ENCODE measurements around the gene SERPINA4.
"Not testable (repeated sequence)": the region's sequence is repeated elsewhere in the genome, so short reads cannot be mapped to it uniquely, and the experiment has no call there.

Gene SERPINA4

DNA sequence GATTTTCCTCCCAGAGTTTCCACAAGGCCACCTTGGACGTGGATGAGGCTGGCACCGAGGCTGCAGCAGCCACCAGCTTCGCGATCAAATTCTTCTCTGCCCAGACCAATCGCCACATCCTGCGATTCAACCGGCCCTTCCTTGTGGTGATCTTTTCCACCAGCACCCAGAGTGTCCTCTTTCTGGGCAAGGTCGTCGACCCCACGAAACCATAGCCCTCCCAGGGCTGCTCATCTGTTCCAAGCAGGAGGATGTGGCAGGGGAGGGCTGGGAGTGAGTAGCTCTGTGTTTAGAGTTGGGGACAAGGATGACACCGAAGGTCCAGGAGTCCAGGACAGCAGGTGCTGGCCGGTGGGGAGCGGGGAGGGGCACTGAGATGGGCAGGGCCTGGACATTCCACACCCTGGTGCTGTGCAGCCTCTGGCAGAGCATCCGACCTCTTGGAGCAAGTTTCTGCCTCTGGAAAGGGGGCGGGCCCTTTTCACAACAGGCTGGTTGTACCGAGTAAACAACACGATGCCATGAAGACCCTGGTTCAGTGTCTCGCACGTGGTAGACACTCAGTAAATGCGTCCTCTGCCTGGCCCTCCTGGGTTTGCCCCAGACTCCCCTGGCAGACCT, 8.2 kb downstream of the SERPINA4 start:
- DNase-seq = no peak

DNA sequence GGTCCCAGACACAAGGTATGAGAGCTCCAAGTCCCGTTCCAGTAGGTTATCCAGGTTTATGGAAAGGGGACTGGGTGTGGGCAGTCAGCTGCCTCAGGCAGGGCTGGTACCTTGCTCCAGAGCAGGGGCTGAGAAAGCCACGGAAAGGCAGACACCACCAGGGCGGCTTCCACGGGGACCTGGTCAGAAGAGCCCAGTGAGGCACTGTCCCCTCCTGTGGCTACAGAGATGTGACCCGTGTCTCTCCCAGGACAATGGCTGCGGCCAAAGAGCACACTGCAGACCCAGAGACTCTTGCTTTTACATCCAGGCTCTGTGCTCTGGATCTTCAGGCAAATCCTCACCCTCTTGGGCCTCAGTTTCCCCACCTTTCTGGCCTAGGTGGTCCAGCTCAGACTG, 8.8 kb downstream of the SERPINA4 start:
- no peak for DNase-seq

DNA sequence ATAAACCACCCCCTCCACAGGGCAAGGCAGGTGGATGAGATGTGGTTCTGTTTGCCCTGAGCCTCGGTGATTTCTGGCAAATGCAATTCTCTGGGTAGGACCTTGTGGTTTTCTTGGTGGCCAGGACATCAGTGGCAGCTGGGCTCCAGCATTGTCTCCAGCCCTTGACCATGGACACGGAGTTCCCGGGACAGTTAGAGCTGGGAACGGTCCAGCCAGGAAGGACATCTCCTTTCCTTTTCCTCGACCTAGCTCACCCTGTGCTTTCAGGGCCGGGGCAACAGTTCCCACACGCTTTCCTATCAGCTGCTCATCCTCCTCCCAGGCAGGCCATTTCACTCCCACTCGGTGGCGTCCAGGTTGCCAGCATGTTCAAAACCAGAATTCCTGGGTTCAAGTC, 9.2 kb downstream of the SERPINA4 start:
- DNase-seq = no peak

DNA sequence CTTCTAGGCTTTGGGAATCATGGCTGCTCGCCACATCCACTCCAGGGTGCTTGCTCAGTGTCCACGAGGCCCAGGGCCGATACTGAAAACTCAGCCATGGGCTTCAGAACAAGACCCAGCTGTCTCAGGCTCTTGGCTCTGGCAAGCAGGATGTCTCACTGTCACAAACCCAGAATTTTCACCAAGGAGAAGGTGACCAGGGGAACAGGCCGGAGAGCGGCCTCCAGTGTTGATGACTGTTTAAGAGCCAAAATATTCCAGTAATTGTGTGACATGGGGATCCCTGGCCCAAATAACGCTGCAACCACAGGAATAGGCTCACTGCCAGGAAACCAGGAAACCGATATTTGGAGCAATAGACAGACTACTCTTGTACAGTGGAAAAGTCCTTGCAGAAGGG, 10.2 kb downstream of the SERPINA4 start:
- DNase-seq = no peak

DNA sequence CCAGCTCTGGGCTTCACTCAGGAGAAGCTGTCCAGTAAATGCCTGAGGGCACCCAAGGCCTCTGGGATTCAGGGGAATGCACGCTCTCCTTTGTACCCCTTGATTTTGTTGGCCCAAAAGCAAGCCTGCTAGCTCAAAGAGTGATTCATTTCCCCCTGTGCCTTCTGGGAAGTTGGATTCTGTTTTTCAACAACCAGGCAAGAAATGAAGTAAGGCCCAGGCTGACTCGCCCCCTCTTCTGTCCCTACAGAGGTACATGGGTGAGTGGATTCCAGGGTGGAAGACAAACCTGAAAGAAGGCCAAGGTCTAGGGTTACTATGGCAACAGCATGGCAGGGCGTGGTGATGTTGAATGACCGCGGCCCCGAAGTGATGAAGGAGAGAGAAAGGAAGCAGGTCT, 10.7 kb downstream of the SERPINA4 start:
- no peak for DNase-seq

DNA sequence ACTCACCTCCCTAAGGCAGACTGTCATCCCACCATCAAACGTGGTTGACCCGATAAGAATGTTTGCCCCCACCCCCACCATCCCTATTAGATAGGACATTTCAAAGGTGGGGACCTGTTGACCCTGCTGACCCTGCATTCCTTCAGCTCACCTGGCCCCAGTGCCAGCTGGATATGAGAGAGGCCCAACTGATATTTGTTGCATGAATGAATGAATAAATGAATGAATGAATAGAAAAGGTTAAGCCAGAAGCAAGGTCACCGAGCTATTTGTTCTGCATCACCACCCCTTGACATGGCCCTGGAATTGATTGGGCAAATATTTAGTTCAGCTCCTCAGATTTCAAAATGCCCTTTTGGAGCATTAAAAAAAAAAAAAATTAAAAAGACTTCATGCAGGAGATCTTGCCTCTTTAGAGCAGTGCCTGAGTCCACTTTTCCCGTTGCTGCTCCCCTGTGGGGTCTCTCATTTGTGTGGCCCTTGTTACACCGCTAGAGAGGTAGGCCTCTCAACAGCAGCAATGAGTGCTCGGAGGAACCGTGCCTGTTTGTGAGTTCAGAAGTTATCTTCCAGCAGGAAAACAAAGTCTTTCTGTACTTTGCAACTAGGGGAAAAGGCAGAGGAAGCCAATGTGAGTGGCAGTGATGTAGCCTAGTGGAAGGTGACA, 11.5 kb downstream of the SERPINA4 start:
- no peak for DNase-seq

DNA sequence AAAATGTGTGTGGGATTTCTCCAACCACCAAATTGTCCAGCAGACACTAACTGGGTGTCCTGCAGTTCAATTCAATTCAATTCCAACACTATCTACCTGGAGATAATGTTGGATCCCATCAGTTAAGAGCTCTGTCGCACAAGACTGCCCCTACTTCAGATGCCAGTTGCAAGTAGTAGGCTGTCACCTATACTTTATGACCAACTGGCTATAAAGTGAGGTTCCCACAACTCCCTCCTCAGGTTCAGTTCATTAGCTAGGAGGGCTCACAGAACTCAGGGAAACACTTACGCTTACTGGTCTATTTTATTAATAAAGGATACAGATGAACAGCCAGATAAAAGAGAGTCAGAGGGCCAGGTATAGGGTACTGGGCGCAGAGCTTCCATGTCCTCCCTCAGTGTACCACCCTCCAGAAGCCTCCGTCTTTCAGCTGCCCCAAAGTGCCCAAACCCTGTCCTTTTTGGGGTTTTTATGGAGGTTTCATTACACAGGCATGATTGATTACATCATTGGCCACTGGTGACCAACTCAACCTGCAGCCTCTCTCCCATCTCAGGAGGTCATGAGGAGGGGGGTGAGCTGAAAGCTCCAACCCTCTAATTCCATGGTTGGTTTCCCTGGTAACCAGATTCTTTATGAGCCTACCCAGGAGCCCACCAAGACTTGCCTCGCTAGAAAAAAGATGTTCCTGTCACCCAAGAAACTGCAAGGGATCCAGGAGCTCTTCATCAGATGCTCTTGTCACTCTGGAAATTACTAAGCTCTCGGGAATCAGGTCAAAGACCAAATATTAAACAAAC, 12.4 kb downstream of the SERPINA4 start:
- no peak for DNase-seq

DNA sequence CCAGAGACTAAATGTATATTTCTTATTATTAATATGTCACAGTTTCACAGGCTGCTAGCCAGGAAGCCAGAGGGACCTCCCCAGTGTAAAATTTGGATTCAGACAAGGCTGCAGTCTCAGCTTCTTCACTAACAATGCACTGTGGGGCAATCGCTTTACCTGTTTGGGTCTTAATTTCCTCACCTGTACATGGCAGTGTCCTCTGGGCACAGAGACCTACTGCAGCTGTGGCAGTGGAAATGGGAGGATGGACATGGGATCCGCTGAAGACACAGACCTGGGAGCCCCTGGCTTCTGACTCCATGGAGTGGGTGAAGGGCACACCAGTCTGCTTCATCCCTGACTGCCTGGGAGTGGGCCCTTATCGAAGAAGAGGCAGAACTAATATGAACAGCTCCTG, 13.1 kb downstream of the SERPINA4 start:
- DNase-seq = no peak

DNA sequence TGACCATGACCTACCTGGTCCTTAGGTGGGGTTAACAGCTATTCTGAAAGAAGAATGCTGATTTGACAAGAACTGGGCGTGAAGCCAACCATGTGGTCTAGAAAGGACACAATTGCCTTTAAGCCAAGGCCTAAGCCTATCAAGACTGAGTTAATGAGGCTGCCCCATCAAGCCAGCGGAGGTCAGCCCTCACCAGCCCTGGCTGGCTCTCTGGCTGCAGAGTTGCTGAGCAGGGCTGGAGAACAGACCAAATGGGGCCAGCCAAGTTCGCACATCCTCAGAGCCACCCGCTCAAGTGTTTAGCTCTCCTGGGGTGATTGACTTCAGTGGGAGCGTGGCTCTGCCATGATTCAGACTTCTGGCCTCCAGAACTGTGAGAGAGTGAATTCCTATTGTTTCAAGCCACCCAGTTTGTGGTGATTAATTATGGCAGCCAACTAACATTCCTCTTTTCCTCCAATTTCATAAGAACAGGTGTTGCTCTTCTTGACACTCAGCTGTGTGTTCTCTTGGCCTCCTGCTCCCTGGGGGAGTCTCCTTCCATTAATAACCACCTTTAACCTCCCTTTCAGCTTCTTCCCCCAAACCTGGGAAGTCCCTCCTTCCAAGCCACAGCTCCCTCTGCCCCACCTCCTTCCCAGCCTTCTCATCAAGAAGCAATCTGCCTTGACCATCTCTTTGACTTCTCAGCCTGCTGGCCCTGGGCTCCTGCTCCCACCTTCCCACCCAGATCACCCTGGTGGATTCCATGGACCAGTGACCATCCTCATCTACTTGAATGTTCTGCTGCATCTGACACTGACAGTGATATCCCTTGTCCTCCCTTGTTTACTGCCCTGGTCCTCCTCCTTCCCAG, 14.7 kb downstream of the SERPINA4 start:
- no peak for DNase-seq

DNA sequence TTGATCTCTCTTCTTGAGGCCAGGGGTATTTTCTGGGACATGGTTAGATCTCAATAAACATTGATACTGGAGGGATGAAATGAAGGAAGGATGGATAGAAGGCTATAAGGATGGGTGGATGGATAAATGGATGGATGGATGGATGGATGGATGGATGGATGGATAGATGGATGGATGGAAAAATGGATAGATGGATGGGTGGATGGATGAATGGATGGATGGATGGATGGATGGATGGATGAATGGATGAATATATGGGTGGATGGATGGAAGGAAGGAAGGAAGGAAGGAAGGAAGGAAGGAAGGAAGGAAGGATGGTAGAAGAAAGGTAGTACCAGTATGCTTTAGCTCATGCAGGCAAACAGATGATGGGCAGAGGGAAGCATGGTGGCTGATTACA, 16.2 kb downstream of the SERPINA4 start:
- DNase-seq = not testable (repeated sequence)

DNA sequence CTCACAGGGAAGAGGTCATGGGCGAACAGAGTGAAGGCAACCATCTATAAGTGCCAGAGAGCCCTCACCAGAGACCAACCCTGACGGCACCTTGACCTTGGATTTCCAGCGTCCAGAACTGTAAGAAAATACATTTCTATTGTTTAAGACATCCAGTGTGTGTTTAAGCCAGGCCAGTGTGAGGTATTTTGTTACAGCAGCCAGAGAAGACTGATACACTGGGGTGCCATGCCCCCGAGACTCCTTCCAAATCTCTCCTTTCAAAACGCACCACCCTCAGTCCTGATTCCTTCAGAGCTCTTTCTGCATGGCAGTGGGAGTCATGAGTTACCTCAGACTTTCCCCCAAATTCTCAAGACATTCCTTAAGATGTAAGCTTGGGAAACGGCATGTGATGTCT, 17.5 kb downstream of the SERPINA4 start:
- DNase-seq = no peak

DNA sequence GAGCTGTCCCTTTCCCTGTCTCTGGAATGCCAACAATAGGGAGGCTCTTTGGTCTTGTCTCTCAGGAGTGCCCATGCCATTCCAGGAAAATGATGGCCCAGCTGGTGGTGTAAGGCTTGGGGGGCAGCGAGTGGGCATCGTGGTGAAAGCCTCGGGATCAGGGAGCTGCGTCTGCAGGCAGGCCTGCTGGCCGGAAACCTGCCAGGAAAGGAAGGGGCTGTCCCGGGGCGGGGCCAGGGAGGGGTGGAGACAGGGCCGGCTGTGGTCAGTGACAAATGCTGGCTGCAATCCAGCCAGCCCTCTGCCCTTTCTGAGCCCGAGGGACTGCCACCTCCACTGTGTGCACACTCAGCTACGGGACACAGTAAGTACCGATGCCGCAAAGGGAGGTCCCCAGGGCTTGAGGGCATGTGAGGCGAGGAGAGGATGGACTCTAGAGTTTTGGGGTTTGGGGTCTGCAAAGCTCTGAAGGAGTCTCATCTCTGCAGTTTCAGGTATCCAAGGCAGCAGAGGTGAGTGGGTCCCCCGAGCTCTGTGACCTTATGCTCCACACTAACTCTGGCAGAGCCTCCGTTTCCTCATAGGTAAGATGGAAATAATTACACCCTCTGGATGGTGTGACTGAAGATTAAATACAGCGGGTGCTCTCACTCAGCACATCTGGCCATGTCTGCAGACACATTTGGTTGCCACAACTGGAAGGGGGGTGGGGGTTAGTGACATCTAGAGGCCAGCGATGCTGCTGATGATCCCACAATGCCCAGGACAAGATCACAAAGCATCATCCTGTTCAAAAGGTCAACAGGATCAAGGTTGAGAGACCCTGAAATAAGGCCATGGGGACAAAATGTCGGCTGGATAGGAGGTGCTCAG, 20.1 kb downstream of the SERPINA4 start, which contains the start of gene SERPINA5:
Gene SERPINA5 (plus strand): TSS at position 300 of the 873 bp plus-strand sequence. CDS start 5,937 bp downstream, outside the sequence.
- no peak for DNase-seq

DNA sequence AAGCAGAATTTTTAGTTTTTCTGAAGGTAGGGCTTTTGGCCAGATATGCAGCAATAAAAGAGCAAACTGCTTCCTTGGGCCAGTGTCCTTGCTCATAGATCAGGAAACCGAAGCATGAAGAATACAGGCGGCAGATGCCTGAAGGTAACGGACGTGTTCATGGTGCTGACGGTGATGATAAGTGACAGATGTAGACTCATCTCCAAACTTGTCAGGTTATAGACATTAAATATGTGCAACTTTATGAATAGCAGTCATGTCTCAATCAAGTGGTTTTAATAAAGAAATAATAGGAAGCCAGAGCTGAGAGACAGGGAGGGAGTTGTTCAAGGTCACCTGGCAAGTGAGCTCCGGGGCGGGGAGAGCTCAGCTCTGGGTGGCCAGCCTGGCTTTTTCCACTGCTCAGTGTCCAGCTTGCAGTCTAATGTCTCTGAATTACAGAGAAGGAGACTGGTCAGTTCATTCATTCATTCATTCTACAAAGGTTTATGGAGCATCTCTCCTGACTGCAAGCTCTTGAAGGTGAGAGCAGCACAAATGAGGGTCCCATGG, 21.0 kb downstream of the SERPINA4 start:
- no peak for DNase-seq

DNA sequence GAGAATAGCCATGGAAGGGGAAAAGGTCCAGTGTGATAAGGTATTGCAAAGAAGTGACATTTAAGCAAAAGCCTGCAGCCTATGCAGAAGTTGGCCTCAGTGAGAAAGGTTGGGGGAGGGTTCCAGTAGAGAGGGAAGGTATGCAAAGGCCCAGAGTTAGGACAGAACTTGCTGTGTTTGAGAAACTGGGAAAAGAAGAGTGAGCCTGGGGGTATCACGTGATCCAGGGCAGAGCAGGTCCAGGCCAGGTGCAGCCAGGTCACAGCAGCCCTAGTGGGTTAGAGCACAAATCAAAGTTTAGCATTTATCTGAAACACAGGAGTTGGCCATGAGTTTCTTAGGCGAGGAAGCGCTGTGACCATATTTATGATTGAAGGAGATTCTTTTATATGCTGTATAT, 21.6 kb downstream of the SERPINA4 start:
- DNase-seq = no peak

DNA sequence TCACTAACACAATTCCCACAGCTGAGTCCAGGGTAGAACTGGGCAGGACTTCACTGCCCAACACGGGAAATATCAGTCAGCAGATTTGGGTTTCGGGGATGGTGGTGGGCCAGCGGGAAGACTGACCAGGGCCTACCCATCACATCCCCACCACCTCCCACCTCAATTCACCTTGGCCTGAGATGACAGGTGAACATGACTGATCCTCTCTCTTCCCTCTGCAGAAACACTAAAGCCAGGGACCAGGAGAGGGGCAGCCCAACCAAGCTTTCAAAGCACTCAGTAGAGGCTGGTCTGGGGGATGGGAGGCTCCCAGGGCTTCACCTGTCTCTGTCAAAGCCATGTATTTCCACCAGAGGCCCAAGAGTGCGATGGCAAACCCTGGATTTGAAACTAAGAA, 22.3 kb downstream of the SERPINA4 start:
- no peak for DNase-seq

DNA sequence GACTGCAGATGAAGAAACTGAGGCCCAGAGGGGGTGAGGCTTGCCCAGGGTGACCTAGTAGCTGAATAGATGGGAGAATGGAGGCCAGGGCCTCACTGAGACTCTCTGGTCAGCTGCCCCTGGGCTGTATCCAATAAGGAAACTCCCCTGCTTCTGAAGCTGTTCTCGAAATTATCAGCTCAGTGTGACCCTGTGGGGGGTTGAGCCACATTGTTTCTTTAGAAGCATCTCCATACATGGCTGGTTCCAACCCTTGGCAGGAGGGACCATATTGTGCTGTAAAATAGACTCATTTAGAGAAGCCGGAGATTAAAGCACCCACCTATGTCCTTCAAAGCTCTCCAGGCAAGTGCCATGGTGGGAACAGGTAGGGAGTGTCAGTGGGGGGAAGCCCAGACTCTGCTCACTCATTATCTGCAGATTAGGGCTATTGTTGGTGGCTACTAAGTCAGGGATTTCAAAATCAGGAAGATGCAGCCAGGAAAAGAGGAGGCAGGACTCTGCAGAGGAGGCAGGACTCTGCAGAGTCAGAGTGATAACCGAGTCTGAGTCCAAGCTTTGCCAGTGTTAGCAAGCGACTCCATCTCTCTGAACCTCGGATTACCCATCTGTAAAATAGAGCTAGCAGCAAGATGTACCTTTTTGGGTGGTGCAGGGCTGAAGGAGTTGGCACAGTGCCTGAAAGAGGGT, 23.5 kb downstream of the SERPINA4 start:
- DNase-seq = no peak

DNA sequence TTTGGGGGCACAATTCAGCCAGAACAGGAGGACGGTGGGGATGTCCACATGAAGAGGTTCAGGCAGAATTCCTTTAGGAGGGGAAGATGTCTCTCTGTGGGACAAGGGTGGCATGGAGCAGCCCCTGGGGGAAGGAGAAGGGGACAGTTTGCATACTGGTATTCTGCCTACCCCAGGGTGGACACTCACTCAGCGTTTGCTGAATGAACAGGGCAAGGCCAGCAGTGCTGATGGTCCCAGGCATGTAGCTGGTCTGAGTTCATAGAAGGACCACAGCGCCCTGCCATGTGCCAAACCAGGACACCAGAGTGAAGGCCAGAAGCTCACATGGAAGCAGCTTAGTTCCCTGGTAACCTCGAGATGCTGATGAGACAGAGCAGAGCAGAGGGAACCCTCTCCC, 25.4 kb downstream of the SERPINA4 start:
- DNase-seq = no peak

DNA sequence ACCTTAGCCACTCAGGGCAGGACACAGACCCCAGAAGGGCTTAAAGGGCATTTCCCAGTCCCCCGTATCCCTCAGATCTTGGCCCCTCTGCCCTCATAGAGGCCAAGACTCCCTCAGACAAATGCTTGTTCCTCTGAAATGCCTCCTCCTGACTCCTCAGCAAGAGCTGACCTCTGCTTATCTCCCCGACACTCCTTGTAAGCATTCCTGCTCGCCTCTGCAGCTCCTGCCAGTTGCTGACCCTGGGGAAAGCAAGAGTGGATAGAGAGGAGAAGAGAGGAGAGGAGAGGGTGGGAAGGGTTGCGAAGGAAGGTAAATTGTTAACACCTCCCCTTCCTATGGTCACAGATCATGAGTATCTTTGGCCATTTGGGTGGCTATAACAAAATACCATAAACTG, 27.1 kb downstream of the SERPINA4 start:
- DNase-seq = no peak

DNA sequence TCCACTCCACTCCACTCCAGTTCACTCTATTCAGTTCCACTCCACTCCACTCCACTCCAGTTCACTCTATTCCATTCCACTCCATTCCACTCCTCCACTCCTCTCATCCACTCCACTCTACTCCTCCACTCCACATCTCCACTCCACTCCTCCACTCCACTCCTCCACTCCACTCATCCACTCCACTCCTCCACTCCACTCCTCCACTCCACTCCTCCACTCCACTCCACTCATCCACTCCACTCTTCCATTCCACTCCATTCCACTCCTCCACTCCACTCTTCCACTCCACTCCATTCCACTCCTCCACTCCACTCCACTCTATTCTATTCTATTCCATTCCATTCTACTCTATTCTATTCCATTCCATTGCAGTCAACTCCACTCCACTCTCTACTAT, 29.8 kb downstream of the SERPINA4 start:
- no peak for DNase-seq

DNA sequence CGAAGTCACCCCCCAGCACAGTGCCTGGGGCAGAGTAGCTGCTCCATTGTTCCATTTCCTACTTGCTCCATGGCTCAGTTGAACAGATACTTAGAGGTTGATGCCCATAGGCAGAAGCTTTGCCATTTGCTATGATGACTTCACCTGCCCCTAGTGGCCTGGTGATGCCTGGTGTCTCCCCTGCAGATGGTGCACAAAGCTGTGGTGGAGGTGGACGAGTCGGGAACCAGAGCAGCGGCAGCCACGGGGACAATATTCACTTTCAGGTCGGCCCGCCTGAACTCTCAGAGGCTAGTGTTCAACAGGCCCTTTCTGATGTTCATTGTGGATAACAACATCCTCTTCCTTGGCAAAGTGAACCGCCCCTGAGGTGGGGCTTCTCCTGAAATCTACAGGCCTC, 30.6 kb downstream of the SERPINA4 start:
- DNase-seq = no peak

DNA sequence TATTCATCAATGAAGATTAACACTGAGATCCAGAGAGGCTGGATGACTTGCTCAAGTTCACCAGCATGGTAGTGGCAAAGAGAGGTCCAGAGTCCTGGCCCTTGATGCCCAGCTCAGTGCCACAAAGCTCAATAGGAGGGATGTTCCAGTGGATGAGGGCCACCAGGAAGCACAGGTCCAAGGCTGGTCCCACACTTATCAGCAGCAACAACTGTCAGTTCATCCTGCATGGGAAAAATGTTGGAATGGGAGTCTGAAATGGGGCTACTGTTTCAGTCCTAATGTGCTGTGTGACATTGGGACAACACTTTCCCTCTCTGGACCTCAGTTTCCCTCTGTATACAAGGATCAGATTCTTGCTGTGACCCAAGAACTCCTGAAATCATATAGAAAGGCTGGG, 31.2 kb downstream of the SERPINA4 start:
- DNase-seq = no peak

All from GOT3 (cell line).